ENCODE results near the gene PLEKHA8. TPM values are rescaled to one million over a fixed set of nuclear protein-coding genes. Genes with fewer than 3 reads are reported as not detected.
A peak's percentile ranks its signal among the peaks of the same experiment; 100 is the strongest.

PLEKHA8 gene
- total RNA-seq, 1 donor from 2014 or later, result 57.9 TPM

DNA sequence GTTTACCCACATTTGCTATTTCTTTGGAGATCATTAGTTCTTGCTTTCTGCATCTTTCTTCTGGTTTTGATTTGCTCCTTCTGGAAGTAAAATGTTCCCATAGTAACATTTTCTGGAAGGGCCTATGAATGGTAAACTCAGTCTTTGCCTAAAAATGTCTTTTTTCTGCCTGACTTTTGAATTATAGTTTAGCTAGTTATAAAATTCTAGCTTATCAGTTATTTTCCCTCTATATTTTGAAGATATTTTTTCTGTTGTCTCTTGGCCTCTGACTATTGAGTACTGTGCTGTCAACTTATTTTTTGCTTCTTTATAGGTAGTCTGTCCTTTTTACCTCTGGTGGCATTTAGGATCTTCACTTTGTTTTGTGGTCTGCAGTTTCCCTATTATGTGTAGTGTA, 84.9 kb downstream of the PLEKHA8 start:
- Mint-ChIP-seq H3K9me3 (ENCODE audit: unreplicated experiment) (peaks cover 8% of the 10 kb centered on the region), H3K4me1 (ENCODE audit: low read depth, unreplicated experiment) (peaks cover 5% of the 10 kb centered on the region), H3K36me3 (ENCODE audit: unreplicated experiment) (peaks cover 27% of the 10 kb centered on the region), H3K27me3 (ENCODE audit: unreplicated experiment) (no peaks in the 10 kb centered on the region), H3K4me3 (ENCODE audit: unreplicated experiment) (no peak overlapping the region), H3K27ac (ENCODE audit: unreplicated experiment) (peak overlapping the region; percentile 22)
- no peak for DNase-seq
- TF ChIP-seq, protein P1, sequence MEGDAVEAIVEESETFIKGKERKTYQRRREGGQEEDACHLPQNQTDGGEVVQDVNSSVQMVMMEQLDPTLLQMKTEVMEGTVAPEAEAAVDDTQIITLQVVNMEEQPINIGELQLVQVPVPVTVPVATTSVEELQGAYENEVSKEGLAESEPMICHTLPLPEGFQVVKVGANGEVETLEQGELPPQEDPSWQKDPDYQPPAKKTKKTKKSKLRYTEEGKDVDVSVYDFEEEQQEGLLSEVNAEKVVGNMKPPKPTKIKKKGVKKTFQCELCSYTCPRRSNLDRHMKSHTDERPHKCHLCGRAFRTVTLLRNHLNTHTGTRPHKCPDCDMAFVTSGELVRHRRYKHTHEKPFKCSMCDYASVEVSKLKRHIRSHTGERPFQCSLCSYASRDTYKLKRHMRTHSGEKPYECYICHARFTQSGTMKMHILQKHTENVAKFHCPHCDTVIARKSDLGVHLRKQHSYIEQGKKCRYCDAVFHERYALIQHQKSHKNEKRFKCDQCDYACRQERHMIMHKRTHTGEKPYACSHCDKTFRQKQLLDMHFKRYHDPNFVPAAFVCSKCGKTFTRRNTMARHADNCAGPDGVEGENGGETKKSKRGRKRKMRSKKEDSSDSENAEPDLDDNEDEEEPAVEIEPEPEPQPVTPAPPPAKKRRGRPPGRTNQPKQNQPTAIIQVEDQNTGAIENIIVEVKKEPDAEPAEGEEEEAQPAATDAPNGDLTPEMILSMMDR (IDR thresholded peaks at IDR 0.05; ENCODE audit: partially characterized antibody, unreplicated experiment), result no peak

DNA sequence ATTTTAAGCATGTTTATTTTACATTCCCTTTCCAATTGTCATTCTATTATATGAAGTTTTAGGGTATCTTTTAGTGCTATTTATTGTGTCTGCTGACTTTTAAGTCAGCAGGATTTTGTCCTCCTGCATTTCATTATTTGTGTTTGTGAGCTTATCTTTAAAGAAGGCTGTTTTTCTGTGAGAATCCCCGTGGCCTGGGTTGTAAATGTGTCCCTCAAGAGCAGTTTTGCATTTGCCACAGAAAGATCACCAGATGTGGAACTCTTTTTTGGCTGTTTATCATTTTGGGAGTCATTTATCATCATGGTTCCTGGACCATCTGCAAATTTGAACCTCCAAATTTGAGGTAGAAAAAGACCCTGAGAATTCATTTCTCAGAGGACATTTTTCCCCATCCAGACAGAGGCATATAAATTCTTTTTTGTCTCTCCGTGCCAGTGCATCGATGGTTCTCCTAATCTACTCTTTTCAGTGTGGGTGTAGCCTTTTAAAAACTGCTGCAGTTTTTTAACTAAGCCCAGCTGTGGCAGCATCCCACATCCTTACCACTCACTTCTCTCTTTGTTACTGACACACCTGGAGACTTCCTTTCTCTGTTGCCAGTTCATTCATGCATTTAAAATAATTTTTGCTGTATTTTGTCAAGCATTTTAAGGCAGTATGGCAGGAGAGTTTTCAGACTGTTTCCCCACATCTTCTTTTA, 86.5 kb downstream of the PLEKHA8 start:
- peaks cover 27% of the 10 kb centered on the region for H3K36me3 Mint-ChIP-seq (ENCODE audit: unreplicated experiment)
- peaks cover 8% of the 10 kb centered on the region for H3K9me3 Mint-ChIP-seq (ENCODE audit: unreplicated experiment)
- no peak for DNase-seq
- H3K27ac Mint-ChIP-seq (ENCODE audit: unreplicated experiment), result no peak overlapping the region
- no peaks in the 10 kb centered on the region for H3K27me3 Mint-ChIP-seq (ENCODE audit: unreplicated experiment)
- H3K4me3 Mint-ChIP-seq (ENCODE audit: unreplicated experiment), result no peak overlapping the region
- H3K4me1 Mint-ChIP-seq (ENCODE audit: low read depth, unreplicated experiment), result peaks cover 5% of the 10 kb centered on the region
- TF ChIP-seq, protein P1 (IDR thresholded peaks at IDR 0.05; ENCODE audit: partially characterized antibody, unreplicated experiment), result no peak

- no peak overlapping the region for H3K4me3 Mint-ChIP-seq (ENCODE audit: unreplicated experiment)
- peaks cover 5% of the 10 kb centered on the region for H3K4me1 Mint-ChIP-seq (ENCODE audit: low read depth, unreplicated experiment)
- H3K9me3 Mint-ChIP-seq (ENCODE audit: unreplicated experiment), result peaks cover 8% of the 10 kb centered on the region
- peaks cover 27% of the 10 kb centered on the region for H3K36me3 Mint-ChIP-seq (ENCODE audit: unreplicated experiment)
- no peak overlapping the region for H3K27ac Mint-ChIP-seq (ENCODE audit: unreplicated experiment)
- TF ChIP-seq, protein P1 (IDR thresholded peaks at IDR 0.05; ENCODE audit: partially characterized antibody, unreplicated experiment), result no peak
- DNase-seq, result no peak
- no peaks in the 10 kb centered on the region for H3K27me3 Mint-ChIP-seq (ENCODE audit: unreplicated experiment)
Observed at GRCh38 chr7:30115709-30116297, 87.6 kb downstream of the PLEKHA8 start.

DNA sequence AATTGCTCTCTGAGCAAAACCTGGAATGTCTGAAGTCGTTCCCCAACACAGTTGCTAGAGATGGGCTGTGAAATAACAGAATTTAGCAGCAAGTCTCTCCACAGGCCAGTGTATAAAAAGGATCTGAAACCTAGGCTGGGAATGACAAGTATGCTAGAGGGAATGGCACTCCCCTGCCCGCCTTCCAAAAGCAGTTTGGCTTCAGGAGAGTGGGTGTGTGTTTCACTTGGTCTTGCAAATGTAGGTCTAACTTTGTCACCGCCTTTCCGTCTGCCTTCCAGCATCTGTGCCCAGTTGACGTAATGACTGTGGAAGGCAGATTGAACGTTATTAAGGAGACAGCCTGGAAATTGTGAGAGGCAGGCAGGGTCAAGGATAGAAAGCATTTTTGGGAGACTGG, 88.6 kb downstream of the PLEKHA8 start:
- H3K4me1 Mint-ChIP-seq (ENCODE audit: low read depth, unreplicated experiment), result peaks cover 5% of the 10 kb centered on the region
- TF ChIP-seq, protein P1 (IDR thresholded peaks at IDR 0.05; ENCODE audit: partially characterized antibody, unreplicated experiment), result no peak
- peak; percentile 41 for DNase-seq
- no peaks in the 10 kb centered on the region for H3K27me3 Mint-ChIP-seq (ENCODE audit: unreplicated experiment)
- peak overlapping the region; percentile 77 for H3K27ac Mint-ChIP-seq (ENCODE audit: unreplicated experiment)
- H3K9me3 Mint-ChIP-seq (ENCODE audit: unreplicated experiment), result peaks cover 8% of the 10 kb centered on the region
- peaks cover 31% of the 10 kb centered on the region for H3K36me3 Mint-ChIP-seq (ENCODE audit: unreplicated experiment)
- no peak overlapping the region for H3K4me3 Mint-ChIP-seq (ENCODE audit: unreplicated experiment)

DNA sequence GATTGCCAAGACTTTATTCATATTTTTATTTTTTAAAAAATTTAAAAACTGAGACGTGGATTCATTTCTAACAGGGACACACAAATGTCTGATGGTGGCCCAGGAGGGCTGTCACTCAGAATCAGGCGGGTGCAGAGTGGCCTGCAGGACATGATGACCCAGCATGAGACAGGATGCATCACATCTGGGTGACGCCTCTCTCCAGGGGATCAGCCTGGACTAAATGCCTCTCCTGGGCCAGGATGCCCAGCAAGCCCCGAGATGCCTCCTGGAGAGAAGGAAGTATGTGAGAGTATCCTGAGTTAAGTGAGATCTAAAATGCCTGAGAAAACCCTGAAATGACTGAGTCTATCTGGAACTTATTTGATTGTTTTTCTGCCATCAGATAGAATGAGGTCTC, 89.7 kb downstream of the PLEKHA8 start:
- peaks cover 5% of the 10 kb centered on the region for H3K4me1 Mint-ChIP-seq (ENCODE audit: low read depth, unreplicated experiment)
- H3K27ac Mint-ChIP-seq (ENCODE audit: unreplicated experiment), result no peak overlapping the region
- peaks cover 24% of the 10 kb centered on the region for H3K36me3 Mint-ChIP-seq (ENCODE audit: unreplicated experiment)
- DNase-seq, result no peak
- TF ChIP-seq, protein P1 (IDR thresholded peaks at IDR 0.05; ENCODE audit: partially characterized antibody, unreplicated experiment), result no peak
- H3K9me3 Mint-ChIP-seq (ENCODE audit: unreplicated experiment), result peaks cover 7% of the 10 kb centered on the region
- H3K27me3 Mint-ChIP-seq (ENCODE audit: unreplicated experiment), result no peaks in the 10 kb centered on the region
- H3K4me3 Mint-ChIP-seq (ENCODE audit: unreplicated experiment), result no peak overlapping the region

All from glutamatergic neuron (in vitro differentiated cells).